ENCODE results near the gene SIX5. TPM values are rescaled to one million over a fixed set of nuclear protein-coding genes. Genes with fewer than 3 reads are reported as not detected.
A peak's percentile ranks its signal among the peaks of the same experiment; 100 is the strongest.

Gene SIX5
- total and polyA plus RNA-seq, 9 of the 15 experiments (the other 6 are each of a cell fraction or from before 2014, with no cell fraction given): 1.4 to 17.2 (median 7.4) TPM; not detected in 2

DNA sequence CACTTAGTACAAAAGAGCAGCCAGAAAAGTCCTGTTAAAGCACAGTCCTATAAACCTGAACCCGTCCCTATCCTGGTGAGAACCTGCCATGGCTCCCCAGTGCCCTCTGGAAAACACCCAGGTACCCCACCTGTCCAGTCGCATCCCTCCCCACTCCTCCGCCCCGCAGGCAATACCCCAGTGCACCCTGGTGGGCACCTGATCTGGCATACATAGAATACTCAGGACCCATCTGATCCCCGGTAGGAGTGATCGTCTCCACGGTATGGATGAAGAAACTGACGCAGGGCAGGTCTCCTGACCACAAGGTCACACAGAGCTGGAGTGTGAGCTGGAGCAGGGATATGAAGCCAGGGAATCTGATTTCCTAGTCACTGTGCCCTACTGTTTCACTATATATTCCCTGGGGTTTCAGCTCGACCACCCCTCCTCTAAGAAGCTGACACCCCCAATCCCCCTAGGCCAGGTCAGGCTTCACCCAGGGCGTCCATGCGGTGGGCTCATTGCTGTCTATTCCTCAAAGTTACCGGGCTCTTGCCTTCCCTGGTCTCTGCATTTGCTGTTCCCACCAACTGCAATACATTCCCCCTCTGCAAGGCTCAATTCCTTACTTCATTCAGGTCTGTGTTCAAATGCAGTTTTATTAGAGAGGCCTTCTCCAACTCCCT is 50.9 kb downstream of the SIX5 start:
- POLR2A ChIA-PET: interaction anchor here (0.6 to 5.9 kb wide), 17 partner anchors 9 to 1102 kb away, joined by 3 to 46 read pairs (median 4); partner anchors contain the start of genes FBXO46, GIPR, MEIOSIN and QPCTL
- Histone ChIP-seq H4K20me1 (replicated peaks; ENCODE audit: control insufficient read depth, insufficient read depth, low read length) (no peaks in the 10 kb centered on the region), H3K9me1 (ENCODE audit: control insufficient read depth, insufficient read depth, low read length) (no peaks in the 10 kb centered on the region), H3K9ac (ENCODE audit: insufficient read depth in 1 of 2, low read depth in 2 of 2, low read length in 2 of 2) (peak overlapping the region; percentile 91), H3K79me2 (ENCODE audit: control insufficient read depth, insufficient read depth, low read length) (peaks cover 71% of the 10 kb centered on the region), H2AFZ (ENCODE audit: low read depth, low read length) (peak overlapping the region; percentile 70), H3K4me1 (replicated peaks in 1 of 2; ENCODE audit: control insufficient read depth in 2 of 2, insufficient read depth in 2 of 2, low read length in 2 of 2) (peaks cover 22 to 30% of the 10 kb centered on the region in 2 experiments), H3K9me3 (replicated peaks; ENCODE audit: control insufficient read depth, insufficient read depth, low read depth, low read length) (no peaks in the 10 kb centered on the region), H3K4me3 (peak overlapping the region; percentile 47), H3K4me2 (ENCODE audit: insufficient read depth, low read length) (peak overlapping the region; percentile 81), H3K27me3 (ENCODE audit: control insufficient read depth in 2 of 2, insufficient read depth in 2 of 2, low read length in 2 of 2) (no peaks in the 10 kb centered on the region), H3K36me3 (ENCODE audit: control insufficient read depth, insufficient read depth, low read length) (peaks cover 35% of the 10 kb centered on the region; the same call in 2 of the 3 replicates), H3K27ac (ENCODE audit: extremely low read depth, low read depth, low read length) (peak overlapping the region; percentile 95)
- BruUV-seq (replicated peaks): TSS peak; percentile 92
- DNase-seq (ENCODE audit: extremely low read depth in 1 of 4, low spot score in 3 of 4): no peak
- intact Hi-C loops (cut with micrococcal nuclease): loop anchor here (1.0 kb wide), 1 partner anchor 52 kb away; no protein-coding TSS in a partner anchor
- 31% methylated on average over 12 of the region's 12 CpGs for WGBS (ENCODE audit: insufficient coverage, low coverage, missing lambda C conversion rate)
- in situ Hi-C loops (cut with MboI): no loop called here
- FAIRE-seq: peak; percentile 11
- TF ChIP-seq ZC3H4 (CRISPR knock-in tag; IDR thresholded peaks at IDR 0.05; ENCODE audit: borderline replicate concordance): peak; percentile 67; the same call in 1 of the 2 replicates
- TF ChIP-seq NBN (IDR thresholded peaks at IDR 0.05; ENCODE audit: low read depth): no peak
- no peak for TF ChIP-seq BDP1 (IDR thresholded peaks at IDR 0.05; ENCODE audit: insufficient read depth, insufficient read length)
- TF ChIP-seq MYC (IDR thresholded peaks at IDR 0.05; ENCODE audit: low read depth, low read length): peak; percentile 18; the same call in 1 of the 2 replicates
- peak; percentile 42; the same call in 1 of the 2 replicates for TF ChIP-seq MYC (CRISPR knock-in tag; IDR thresholded peaks at IDR 0.05; ENCODE audit: borderline replicate concordance, low read depth)
- 0 out of 2 replicates have a peak, but pooled peaks have one; percentile 24 for TF ChIP-seq PHF8 (IDR thresholded peaks at IDR 0.05; ENCODE audit: borderline replicate concordance, low read length)
- TF ChIP-seq GABPA (tag; conservative IDR thresholded peaks at IDR 0.05; ENCODE audit: low read depth): 0 out of 2 replicates have a peak, but pooled peaks have one; percentile 7
- peak; percentile 1; the same call in 1 of the 2 replicates for TF ChIP-seq RBFOX2 (IDR thresholded peaks at IDR 0.05; ENCODE audit: low read depth, low read length)
- no peak for TF ChIP-seq HLTF (IDR thresholded peaks at IDR 0.05)
- 0 out of 2 replicates have a peak, but pooled peaks have one; percentile 34 for TF ChIP-seq KAT7 (CRISPR knock-in tag; IDR thresholded peaks at IDR 0.05; ENCODE audit: borderline replicate concordance)
- TF ChIP-seq TEAD1 (CRISPR knock-in tag; IDR thresholded peaks at IDR 0.05): no peak
- TF ChIP-seq ZBTB7A (IDR thresholded peaks at IDR 0.05; ENCODE audit: borderline replicate concordance, control insufficient read depth, low read depth, low read length): 0 out of 2 replicates have a peak, but pooled peaks have one; percentile 17
- TF ChIP-seq NCOR1 (IDR thresholded peaks at IDR 0.05): no peak
- TF ChIP-seq, protein P1, sequence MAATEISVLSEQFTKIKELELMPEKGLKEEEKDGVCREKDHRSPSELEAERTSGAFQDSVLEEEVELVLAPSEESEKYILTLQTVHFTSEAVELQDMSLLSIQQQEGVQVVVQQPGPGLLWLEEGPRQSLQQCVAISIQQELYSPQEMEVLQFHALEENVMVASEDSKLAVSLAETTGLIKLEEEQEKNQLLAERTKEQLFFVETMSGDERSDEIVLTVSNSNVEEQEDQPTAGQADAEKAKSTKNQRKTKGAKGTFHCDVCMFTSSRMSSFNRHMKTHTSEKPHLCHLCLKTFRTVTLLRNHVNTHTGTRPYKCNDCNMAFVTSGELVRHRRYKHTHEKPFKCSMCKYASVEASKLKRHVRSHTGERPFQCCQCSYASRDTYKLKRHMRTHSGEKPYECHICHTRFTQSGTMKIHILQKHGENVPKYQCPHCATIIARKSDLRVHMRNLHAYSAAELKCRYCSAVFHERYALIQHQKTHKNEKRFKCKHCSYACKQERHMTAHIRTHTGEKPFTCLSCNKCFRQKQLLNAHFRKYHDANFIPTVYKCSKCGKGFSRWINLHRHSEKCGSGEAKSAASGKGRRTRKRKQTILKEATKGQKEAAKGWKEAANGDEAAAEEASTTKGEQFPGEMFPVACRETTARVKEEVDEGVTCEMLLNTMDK (IDR thresholded peaks at IDR 0.05; ENCODE audit: borderline replicate concordance, insufficient read depth, low read depth, low read length, poor library complexity, severe bottlenecking): no peak
- peak; percentile 48 for TF ChIP-seq KDM5B (IDR thresholded peaks at IDR 0.05; ENCODE audit: insufficient replicate concordance, low read depth, low read length)
- peak; percentile 1; the same call in 2 of the 3 replicates for ATAC-seq
- CTCF ChIA-PET (ENCODE audit: low intra/inter-chr PET ratio): no interaction called here
